NOMO-1 treated with dmso at 0.1 percent for 144 hours (cell line): ENCODE measurements around the gene ARL13B.
"Not testable (repeated sequence)": the region's sequence is repeated elsewhere in the genome, so short reads cannot be mapped to it uniquely, and the experiment has no call there.

Source experiments
- DNase-seq: peaks from one replicate; lab custom pipeline; 2025; ENCODE audit not compliant: unreplicated experiment; lab: John Stamatoyannopoulos, UW

Gene ARL13B

GRCh38 chr3:93979850-93980676, at the start of gene ARL13B:
Gene ARL13B (plus strand): TSS chr3:93980155. CDS start chr3:93980424, 269 bp downstream.
- DNase-seq = peak; percentile 95

- no peak for DNase-seq
These were observed 48.2 kb upstream of the ARL13B start for GRCh38 chr3:93931597-93932229.

- no peak for DNase-seq
These were observed 45.4 kb upstream of the ARL13B start for GRCh38 chr3:93934366-93935046.

- no peak for DNase-seq
These were observed 43.4 kb upstream of the ARL13B start for GRCh38 chr3:93936549-93936948.

- DNase-seq = not testable (repeated sequence)
These were observed 42.5 kb upstream of the ARL13B start for GRCh38 chr3:93937485-93937884.

- not testable (repeated sequence) for DNase-seq
These were observed 30.0 kb upstream of the ARL13B start for GRCh38 chr3:93949958-93950357.

- DNase-seq = no peak
These were observed 18.9 kb upstream of the ARL13B start for GRCh38 chr3:93961026-93961425.

GRCh38 chr3:93961489-93961888, 18.5 kb upstream of the ARL13B start:
- DNase-seq = no peak

GRCh38 chr3:93962798-93963197, 17.2 kb upstream of the ARL13B start:
- DNase-seq = no peak

GRCh38 chr3:93965106-93965505, 14.8 kb upstream of the ARL13B start:
- DNase-seq = not testable (repeated sequence)

GRCh38 chr3:93969443-93969842, 10.5 kb upstream of the ARL13B start:
- DNase-seq = no peak

- DNase-seq = no peak
These were observed 10.0 kb upstream of the ARL13B start for GRCh38 chr3:93969997-93970396.

- peak; percentile 39 for DNase-seq
These were observed 6.5 kb upstream of the ARL13B start, which contains the start of gene PROS1 for GRCh38 chr3:93973131-93974126. Gene PROS1 (minus strand): TSS chr3:93973896. CDS start chr3:93973749, 147 bp downstream.

- DNase-seq = no peak
These were observed 1.7 kb downstream of the ARL13B start for GRCh38 chr3:93981649-93982048.

GRCh38 chr3:93983408-93983807, 3.5 kb downstream of the ARL13B start:
- DNase-seq = no peak

- DNase-seq = no peak
These were observed 4.7 kb downstream of the ARL13B start for GRCh38 chr3:93984618-93985017.

GRCh38 chr3:93988283-93988682, 8.3 kb downstream of the ARL13B start:
- DNase-seq = no peak

GRCh38 chr3:93988764-93989163, 8.8 kb downstream of the ARL13B start:
- DNase-seq = no peak

GRCh38 chr3:93989241-93989640, 9.3 kb downstream of the ARL13B start:
- no peak for DNase-seq

GRCh38 chr3:93991631-93992030, 11.7 kb downstream of the ARL13B start:
- no peak for DNase-seq
